Head of caudate nucleus (tissue), 42 donors: ENCODE data around the gene SLC12A7.

Experiments used
- DNase-seq, 42 donors: peaks; one replicate each; pipeline versions ENCODE4 v3.0.0 to v3.0.0-alpha.2; 2020 to 2021; ENCODE audit warnings: mixed read lengths in 7 of 42
- intact Hi-C: fragments of 100-400 bp; cut with DNase I; formaldehyde crosslinking; loops from one replicate; pipeline ENCODE4 v1.15.0; 2022

Gene SLC12A7

DNA sequence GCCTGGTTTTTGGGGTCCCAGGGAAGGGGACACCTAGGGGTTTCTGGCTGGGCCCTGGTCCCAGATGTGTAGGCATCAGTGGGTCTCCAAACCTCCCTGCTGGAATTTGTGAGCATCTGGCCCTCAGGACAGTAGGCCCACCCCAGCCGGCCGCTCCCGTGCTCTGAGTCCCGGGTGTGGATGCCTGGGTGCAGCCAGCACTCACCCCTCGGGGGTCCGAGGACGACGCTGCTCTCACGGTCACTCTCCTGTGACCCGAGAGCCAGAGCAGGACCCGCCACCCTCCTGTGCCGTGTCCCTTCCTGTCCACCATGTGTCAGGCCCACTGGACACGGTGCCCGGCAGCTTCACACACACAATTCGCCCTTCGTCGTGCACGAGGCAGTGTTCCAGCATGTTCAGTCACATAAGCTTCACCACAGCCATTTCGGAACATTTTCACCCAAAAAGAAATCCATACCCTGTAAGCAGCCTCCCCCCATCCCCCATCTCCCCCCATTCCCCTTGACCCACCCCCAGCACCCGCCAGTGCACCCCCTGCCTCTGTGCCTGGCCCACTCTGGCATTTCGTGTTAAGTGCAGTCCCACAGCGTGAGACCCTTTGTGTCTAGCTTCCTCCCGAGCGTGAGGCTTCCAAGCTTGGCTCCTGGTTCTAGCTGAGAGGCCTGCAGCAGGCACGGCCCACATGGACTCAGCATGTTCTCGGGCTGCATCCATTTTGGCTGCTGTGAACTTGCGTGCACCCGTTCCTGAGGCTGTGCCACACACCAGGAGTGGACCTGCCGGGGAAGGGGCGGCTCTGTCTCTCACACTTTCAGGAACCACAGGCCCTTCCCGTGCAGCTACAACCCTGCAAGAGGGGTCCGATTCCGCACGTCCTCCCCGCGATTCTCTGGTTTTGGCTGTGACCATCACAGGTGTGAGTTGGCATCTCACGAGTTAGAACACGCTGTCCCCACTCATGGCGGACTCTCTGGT, 62.7 kb downstream of the SLC12A7 start:
- intact Hi-C loops = no loop called here
- peak in 3 of 42 donors; percentile 0 to 1 (median 1) for DNase-seq

DNA sequence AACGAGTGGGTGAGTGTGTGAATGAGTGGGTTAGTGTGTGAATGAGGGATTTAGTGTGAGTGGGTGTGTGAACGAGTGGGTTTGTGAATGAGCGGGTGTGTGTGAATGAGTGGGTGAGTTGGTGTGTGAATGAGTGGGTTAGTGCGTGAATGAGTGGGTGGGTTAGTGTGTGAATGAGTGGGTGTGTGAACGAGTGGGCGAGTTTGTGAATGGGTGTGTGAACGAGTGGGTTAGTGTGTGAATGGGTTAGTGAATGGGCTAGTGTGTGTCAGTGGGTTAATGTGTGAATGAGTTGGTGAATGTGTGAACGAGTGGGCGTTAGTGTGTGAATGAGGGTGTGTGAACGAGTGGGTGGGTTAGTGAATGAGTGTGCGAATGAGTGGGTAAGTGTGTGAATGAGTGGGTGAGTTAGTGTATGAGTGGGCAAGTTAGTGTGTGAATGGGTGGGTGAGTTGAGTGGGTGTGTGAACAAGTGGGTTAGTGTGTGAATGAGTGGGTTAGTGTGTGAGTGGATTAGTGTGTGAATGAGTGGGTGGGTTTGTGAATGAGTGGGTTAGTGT, 63.6 kb downstream of the SLC12A7 start:
- DNase-seq = peak in 1 of 42 donors; percentile 5
- intact Hi-C loops = no loop called here

DNA sequence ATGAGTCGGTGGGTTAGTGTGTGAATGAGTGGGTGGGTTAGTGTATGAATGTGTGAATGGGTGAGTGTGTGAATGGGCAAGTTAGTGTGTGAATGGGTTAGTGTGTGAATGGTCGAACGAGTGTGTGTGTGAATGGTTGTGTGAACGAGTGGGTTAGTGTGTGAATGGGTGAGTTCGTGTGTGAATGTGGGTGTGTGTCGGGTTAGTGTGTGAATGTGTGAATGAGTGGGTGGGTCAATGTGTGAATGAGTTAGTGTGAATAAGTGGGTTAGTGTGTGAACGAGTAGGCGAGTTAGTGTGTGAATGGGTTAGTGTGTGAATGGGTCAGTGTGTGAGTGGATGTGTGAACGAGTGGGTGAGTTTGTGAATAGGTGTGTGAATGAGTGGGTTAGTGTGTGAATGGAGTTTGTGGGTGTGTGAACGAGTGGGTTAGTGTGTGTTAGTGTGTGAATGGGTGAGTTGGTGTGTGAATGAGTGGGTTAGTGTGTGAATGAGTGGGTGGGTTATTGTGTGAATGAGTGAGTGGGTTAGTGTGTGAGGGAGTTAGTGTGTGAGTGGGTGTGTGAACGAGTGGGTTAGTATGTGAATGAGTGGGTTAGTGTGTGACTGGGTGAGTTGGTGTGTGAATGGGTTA, 64.4 kb downstream of the SLC12A7 start:
- no peak for DNase-seq
- intact Hi-C loops = no loop called here

DNA sequence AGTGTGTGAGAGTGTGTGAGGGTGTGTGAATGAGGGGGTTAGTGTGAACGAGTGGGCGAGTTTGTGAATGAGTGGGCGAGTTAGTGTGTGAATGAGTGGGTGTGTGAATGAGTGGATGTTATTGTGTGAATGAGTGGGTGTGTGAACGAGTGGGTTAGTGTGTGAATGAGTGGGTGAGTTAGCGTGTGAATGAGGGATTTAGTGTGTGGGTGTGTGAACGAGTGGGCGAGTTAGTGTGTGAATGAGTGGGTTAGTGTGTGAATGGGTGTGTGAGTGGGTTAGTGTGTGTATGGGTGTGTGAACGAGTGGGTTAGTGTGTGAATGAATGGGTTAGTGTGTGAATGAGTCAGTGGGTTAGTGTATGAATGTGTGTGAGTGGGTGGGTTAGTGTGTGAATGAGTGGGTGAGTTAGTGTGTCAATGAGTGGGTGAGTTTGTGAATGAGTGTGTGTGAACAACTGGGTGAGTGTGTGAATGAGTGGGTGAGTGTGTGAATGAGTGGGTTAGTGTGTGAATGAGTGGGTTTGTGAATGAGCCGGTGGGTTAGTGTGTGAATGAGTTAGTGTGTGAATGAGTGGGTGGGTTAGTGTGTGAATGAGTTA, 65.8 kb downstream of the SLC12A7 start:
- peak in 2 of 42 donors; percentile 0 to 2 for DNase-seq
- intact Hi-C loops = no loop called here

DNA sequence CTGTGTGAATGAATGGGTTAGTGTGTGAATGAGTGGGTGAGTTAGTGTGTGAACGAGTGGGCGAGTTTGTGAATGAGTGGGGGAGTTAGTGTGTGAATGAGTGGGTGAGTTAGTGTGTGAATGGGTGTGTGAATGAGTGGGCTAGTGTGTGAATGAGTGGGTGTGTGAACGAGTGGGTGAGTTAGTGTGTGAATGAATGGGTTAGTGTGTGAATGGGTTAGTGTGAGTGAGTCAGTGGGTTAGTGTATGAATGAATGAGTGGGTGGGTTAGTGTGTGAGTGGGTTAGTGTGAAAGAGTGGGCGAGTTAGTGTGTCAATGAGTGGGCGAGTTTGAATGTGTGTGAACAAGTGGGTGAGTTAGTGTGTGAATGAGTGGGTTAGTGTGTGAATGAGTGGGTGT, 67.7 kb downstream of the SLC12A7 start:
- intact Hi-C loops = no loop called here
- peak in 1 of 42 donors; percentile 6 for DNase-seq

DNA sequence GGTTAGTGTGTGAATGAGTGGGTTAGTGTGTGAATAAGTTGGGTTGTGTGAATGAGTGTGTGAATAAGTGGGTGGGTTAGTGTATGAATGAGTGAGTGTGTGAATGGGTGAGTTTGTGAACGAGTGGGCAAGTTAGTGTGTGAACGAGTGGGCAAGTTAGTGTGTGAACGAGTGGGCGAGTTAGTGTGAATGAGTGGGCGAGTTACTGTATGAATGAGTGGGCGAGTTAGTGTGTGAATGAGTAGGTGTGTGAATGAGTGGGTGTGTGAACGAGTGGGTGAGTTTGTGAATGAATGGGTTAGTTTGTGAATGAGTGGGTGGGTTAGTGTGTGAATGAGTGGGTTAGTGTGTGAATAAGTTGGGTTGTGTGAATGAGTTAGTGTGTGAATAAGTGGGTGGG, 68.5 kb downstream of the SLC12A7 start:
- DNase-seq = no peak
- intact Hi-C loops = no loop called here

DNA sequence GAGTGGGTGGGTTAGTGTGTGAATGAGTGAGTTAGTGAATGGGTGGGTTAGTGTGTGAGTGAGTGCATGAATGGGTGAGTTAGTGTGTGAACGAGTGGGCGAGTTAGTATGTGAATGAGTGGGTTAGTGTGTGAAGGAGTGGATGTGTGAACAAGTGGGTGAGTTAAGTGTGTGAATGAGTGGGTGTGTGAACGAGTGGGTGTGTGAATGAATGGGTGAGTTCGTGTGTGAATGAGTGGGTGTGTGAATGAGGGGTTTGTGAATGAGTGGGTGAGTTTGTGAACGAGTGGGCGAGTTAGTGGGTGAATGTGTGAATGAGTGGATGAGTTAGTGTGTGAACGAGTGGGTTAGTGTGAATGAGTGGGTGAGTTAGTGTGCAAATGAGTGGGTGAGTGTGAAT, 69.2 kb downstream of the SLC12A7 start:
- no peak for DNase-seq
- intact Hi-C loops = no loop called here

DNA sequence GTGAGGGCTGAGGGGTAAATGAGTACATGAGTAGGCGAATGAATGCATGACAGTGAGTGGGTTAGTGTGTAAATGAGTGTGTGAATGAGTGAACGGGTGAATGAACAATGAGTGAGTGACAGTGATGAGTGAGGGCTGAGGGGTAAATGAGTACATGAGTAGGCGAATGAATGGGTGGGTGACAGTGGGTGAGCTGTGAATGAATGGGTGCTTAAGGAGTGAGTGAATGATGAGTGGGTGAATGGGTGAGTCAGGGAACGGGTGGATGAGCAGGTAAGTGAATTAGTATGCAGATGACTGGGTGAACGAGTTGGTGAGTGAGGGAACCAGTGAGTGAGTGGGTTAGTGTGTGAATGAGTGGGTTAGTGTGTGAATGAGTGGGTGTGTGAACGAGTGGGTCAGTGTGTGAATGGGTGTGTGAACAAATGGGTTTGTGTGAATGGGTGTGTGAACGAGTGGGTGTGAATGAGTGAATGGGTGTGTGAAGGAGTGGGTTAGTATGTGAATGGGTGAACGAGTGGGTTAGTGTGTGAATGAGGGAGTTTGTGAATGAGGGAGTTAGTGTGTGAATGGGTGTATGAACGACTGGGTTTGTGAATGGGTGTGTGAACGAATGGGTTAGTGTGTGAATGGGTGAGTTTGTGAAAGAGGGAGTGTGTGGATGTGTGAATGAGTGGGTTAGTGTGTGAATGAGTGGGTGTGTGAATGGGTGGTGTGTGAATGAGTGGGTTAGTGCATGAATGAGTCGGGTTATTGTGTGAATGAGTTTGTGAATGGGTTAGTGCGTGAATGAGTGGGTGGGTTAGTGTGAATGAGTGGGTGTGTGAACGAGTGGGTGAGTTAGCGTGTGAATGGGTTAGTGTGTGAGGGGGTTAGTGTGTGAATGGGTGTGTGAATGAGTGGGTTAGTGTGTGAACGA, 70.4 kb downstream of the SLC12A7 start:
- intact Hi-C loops = no loop called here
- DNase-seq = peak in 27 of 42 donors; percentile 12 to 86 (median 42)

DNA sequence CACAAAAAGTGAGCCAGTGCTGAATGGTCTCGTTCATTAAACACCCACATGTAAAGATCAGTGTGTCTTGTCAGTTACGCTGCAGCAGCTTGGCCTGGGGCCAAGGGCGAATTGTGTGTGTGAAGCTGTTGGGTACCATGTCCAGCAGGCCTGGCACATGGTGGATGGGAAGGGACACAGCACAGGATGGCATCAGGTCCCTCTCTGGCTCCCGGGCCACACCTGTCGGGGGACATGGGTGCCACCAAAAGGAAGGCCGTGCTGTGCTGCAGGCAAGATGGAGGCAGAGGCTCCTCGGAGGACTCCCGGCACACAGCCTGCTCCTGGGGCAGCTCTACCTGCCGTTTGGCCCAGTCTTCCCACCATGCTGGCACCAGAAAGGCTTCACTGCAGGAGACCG, 71.3 kb downstream of the SLC12A7 start:
- intact Hi-C loops = no loop called here
- peak in 5 of 42 donors; percentile 1 to 31 (median 8) for DNase-seq

DNA sequence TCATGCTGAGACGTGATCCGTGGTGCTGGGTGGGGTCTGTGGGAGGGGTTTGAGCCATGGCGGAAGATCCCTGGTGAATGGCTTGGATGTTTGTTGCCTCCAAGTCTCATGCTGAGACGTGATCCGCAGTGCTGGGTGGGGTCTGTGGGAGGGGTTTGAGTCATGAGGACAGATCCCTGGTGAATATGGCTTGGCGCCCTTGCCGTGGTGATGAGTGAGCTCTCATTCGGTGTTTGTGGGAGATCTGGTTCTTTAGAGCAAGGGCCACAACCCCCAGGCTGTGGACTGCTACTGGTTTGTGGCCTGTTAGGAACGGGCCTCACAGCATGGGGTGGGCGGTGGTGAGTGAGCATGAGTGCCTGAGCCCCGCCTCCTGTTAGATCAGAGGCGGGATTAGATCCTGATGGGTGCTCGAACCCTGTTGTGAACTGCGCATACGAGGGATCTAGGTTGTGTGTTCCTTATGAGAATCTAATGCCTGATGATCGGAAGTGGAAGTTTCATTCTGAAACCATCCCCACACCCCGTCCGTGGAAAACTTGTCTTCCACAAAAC, 72.1 kb downstream of the SLC12A7 start:
- intact Hi-C loops = no loop called here
- DNase-seq = peak in 2 of 42 donors; percentile 0 to 8

DNA sequence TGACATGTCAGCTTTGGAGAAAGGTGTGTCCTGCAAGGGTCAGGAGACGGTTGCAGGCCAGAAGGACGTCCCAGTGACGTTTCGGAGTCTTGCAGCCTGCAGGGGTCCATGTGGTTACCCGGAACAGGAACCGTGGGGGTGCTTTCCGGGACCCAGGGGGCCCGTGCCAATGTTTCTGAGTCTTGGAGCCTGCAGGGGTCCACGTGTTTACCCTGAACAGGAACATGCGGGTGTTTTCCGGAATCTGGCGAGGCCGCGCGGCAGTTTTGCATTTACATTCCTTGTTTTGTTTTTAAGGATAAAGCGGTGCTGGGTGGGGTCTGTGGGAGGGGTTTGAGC, 72.7 kb downstream of the SLC12A7 start:
- peak in 4 of 42 donors; percentile 1 to 26 (median 12) for DNase-seq

DNA sequence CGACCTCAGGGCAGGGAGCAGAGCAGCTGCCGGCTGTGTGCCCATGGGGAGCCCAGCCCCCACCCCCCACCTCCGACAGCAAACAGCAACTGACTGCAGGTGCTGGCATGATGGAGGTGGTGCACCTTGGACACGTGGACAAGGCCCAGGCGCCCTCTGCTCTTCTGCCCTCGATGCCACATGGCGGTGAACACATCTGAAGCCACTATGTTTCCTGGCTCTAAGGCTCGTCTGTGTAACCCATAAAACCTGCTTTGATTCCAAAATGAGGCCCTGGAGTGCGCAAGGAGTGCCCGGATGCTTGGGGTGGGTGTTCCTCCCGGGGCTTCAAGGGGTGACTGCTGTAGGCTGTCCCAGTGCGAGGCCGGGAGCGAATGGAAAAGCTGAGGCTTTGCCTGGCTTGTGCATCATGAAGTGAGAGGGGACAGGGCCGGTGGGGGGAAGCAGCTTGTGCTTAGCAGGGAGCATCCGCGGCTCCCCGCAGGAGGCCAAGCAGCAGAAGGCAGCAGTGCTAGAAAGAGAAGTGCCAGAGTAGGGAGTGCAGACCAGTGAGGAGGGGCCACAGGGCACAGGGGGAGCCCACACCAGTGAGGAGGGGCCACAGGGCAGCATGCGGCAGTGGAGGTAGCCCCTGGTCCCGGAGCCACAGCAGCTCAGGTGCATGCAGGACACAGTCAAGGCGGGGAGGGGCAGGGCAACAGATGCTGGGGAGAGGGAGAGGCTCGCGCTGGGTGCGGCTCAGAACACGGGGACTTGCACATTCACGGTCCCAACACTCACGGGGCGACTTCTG, 73.2 kb downstream of the SLC12A7 start:
- intact Hi-C loops = no loop called here

More for the DNA sequence above, 72.7 kb downstream of the SLC12A7 start:
- intact Hi-C loops = no loop called here

DNA sequence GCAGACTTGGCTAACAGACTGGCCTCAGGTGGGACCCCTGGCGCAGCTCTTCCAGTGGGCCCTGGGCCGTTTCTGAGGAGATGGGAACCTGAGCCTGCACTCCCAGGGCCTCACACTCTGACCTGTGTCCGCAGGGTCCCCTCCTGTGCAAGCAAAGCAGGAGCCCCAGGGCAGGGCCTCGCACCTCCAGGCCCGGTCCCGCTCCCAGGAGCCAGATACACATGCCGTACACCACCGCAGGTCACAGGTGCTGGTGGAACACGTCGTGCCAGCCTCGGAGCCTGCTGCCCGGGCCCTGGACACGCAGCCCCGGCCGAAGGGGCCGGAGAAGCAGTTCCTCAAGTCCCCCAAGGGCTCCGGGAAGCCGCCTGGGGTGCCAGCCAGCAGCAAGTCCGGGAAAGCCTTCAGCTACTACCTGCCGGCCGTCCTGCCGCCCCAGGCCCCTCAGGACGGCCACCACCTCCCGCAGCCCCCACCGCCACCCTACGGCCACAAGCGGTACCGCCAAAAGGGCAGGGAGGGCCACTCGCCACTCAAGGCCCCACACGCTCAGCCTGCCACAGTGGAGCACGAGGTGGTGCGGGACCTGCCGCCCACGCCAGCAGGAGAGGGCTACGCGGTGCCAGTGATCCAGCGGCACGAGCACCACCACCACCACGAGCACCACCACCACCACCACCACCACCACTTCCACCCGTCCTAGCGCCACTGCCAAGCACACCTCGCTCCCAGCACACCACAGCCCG, 74.0 kb downstream of the SLC12A7 start:
- intact Hi-C loops = no loop called here
- DNase-seq = peak in 4 of 42 donors; percentile 1 to 16 (median 10)

More for the DNA sequence above, 73.2 kb downstream of the SLC12A7 start:
- DNase-seq = peak in 3 of 42 donors; percentile 2 to 16 (median 13)

DNA sequence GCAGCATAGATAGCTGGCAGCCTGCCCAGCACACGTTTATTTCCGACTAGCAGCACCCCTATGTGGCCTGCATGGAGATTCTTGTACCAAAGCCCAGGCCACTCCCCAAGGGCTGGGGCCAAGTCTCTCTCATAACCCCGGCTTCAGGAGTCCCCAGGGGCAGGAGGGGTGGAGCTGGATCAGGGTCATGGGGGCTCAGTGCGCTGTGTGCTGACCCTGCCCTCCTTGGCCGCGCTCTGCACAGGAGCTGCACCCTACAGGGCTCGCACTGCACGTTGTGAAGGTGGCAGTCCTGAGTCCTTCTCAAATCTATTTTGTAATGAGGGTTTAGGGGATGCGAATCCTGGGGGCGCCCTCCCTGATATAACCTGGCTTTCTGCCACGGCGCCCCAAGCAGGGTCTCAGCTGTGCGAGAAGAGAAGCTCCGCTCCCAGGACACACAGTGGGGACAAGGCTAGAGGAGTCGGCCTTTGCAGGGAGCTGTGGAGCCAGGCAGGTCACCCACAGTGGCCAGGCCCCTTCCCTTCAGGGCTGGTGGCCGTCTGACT, 74.7 kb downstream of the SLC12A7 start:
- intact Hi-C loops = no loop called here
- peak in 2 of 42 donors; percentile 12 for DNase-seq

DNA sequence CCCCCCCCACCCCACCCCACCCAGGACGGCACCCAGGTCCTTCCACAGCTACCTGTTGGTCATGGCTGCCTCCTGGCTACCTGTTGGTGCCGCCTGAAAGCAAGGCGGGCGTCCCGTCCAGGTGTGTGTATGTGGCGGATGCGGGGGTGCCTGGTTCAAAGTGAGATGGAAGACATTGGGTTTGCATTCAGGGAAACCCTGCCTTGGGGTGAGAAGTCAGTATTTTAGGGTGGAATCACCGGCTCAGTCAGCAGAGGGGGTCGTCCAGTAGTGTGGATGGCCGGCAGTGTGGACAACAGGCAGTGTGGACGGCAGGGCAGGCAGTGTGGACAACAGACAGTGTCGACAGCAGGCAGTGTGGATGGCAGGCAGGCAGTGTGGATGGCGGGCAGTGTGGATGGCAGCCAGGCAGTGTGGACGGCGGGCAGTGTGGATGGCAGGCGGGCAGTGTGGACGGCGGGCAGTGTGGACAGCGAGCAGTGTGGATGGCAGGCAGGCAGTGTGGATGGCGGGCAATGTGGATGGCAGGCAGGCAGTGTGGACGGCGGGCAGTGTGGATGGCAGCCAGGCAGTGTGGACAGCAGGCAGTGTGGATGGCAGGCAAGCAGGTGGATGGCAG, 75.2 kb downstream of the SLC12A7 start:
- DNase-seq = peak in 3 of 42 donors; percentile 1 to 26 (median 12)
- intact Hi-C loops = no loop called here
